Stimulated activated CD4-positive, alpha-beta T cell treated with anti-CD3 and anti-CD28 coated beads, Interleukin-1b, Interleukin-23, amount 100 ng/mL, for 4 hours (primary cell): Measurements from ENCODE around the gene BLOC1S4.

ENCODE experiments used
- DNase-seq, 2 donors: peaks; one replicate each; pipeline ENCODE4 v3.0.0-alpha.2; 2020; ENCODE audit warnings: low read depth in 2 of 2

BLOC1S4 gene

DNA sequence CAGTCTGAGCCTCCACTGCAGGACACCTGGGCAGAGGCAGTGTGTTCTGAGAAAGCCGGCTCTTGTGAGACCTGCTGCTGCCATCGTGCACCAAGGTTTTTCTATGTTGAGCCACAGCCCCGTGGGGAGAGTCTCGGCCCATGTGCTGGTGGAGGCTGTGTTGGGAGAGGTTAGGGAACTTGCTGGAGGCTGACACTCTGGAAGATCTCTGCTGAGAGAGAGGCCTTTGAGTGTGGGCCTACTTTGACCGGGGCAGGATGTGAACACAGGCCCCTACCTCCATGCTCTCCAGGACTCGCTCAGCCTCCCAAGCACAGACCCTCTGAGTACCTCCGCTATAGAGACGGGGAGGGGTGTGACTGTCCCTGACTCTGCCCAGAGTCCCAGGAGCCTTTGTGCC is 23.6 kb upstream of the BLOC1S4 start:
- DNase-seq: no peak

DNA sequence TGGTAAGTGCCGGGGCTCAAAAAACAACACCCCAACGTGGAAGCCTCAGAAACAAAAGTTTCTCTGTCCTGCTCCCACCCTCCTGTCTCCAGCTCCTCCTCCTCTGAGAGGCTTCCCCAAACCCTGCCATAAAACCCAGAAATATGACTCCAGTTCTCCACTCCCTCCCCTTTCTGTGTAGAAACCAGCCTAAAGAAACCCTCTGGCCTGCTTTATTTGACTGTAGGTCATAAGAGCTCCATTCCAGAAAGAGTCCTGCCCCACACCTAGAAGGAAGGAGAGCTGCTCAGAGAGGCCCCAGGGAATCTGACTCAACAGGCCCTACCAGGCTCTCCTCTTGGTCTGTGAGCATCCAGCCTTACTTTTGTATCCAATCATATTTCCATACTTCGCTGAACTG is 23.2 kb upstream of the BLOC1S4 start:
- DNase-seq: no peak

- no peak for DNase-seq
These were observed 22.5 kb upstream of the BLOC1S4 start, which contains the start of gene S100P for GRCh38 chr4:6693231-6694176. Gene S100P, plus strand, starts transcription at chr4:6693878. Its CDS starts 55 bp downstream, at chr4:6693933.

GRCh38 chr4:6694177-6694901 is 21.6 kb upstream of the BLOC1S4 start:
- DNase-seq: no peak

- DNase-seq: no peak
These were observed 20.0 kb upstream of the BLOC1S4 start for GRCh38 chr4:6695660-6696610.

GRCh38 chr4:6696611-6697010 is 19.4 kb upstream of the BLOC1S4 start:
- DNase-seq: no peak

DNA sequence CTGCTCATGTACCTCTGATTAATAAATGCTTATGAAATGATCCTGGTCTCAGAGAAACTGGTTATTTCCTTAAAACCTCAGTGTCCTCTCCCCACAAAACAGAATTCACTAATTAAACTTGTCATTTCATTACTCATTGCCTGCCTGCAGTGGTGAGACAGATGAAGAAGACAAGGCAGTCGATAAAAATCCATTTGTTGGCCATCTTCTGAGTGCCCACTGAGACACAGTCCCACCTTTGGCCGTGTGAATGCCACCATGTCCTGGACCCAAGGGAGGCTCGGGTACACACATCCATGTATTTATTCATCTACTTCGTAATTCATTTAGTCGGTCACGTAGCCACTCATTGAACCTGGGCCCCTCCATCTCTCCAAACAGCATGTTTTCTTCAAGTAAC is 18.8 kb upstream of the BLOC1S4 start:
- DNase-seq: no peak

GRCh38 chr4:6699388-6699787 is 16.6 kb upstream of the BLOC1S4 start:
- DNase-seq: no peak

DNA sequence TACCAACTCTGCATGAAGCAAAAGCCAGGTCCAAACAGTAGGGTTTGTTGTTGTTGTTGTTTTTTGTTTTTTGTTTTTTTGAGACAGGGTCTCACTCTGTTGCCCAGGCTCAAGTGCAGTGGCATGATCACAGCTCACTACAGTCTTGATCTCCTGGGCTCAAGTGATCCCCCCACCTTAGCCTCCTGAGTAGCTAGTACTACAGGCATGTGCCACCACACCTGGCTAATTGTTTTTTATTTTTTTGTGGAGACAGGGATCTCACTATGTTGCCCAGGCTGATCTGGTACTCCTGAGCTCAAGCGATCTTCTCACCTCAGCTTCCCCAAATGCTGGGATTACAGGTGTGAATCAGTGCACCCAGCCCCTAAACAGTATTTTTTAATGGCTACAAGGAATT is 16.1 kb upstream of the BLOC1S4 start:
- no peak for DNase-seq

DNA sequence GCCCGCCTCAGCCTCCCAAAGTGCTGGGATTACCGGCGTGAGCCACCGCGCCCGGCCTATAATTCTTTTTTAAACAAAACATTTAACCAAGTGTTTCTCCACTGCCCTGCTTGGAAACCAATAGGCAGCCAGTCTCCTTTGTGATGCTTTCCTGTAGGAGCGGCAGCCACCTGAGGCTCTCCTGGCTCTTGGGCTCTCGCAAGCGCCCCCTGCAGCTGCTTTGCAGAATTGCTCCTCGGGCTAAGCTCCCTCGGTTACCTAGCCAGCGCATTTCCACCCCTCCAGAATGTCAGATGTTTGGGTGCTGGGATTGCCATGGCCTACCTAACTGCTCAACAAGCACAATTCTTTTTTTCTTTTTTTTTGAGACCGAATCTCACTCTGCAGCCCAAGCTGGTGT is 14.6 kb upstream of the BLOC1S4 start:
- no peak for DNase-seq

DNA sequence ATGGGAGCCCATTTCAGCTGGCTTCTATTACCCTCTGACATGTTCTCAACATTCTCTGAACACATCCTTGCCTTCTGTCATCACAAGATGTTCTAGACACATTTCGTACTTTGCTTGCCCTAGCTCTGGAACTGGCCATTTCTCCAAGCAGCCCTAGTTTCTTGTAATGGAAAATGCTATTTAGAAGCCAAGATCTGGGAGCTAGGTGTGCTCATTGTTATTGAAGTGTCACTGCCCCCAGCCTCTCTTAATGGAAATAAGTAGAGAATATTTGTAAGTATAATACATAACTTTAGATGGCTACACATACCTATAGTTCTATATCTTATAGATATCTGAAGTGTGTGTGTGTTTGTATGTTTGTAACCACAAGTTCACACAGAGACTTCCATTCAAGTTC is 13.2 kb upstream of the BLOC1S4 start:
- no peak for DNase-seq

DNA sequence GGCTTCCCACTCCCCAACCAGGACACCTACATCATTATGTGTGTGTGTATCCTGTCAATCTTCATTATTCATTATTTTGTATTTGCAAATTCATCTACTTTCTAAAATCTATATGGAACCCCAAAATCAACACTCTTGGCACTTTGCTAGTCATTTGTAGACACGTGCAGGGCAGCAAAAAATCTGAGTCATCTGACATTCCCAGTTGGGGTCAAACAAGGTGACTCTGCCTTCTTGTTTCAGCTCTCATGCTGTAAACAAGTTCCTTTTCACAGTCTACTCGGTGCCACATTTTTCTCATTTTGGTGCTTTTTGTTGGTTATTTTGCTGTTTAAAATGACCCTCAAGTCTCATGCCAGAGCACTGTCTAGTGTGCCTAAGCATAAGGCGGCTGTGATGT is 12.2 kb upstream of the BLOC1S4 start:
- no peak for DNase-seq

GRCh38 chr4:6705646-6706045 is 10.3 kb upstream of the BLOC1S4 start:
- DNase-seq: no peak

DNA sequence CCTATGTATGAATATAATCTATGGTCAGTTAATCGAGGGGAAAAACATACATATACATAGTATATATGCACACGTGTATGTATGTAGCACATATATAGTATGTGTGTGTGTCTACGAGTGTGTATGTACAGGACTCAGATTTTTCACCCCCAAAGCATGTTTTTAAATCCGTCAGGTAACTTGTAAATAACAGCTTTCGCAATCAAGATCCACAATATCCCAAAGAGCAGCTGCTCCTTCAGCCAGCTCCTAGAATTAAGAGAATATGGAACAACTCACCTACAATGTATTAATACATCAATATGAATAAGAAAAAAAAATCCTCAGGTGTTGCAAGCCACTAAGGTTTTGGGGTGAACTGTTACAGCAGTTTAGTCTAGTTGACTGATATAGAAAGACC is 9.8 kb upstream of the BLOC1S4 start:
- DNase-seq: no peak

GRCh38 chr4:6709230-6710114 is 6.5 kb upstream of the BLOC1S4 start, which contains the start of gene MRFAP1L1:
Gene MRFAP1L1, minus strand, starts transcription at chr4:6709865. Its CDS starts 236 bp downstream, at chr4:6709629.
- DNase-seq: peak; percentile 92 to 94

- no peak for DNase-seq
These were observed 5.7 kb upstream of the BLOC1S4 start for GRCh38 chr4:6710282-6710681.

- no peak for DNase-seq
These were observed 5.0 kb upstream of the BLOC1S4 start for GRCh38 chr4:6710996-6711395.

GRCh38 chr4:6714954-6715353 is 1.0 kb upstream of the BLOC1S4 start:
- no peak for DNase-seq

GRCh38 chr4:6715704-6716017 is 313 bp upstream of the BLOC1S4 start:
- DNase-seq: no peak

GRCh38 chr4:6716958-6717655 is 1.1 kb downstream of the BLOC1S4 start:
- DNase-seq: no peak
